Fibroblast of villous mesenchyme (primary cell): Measurements from ENCODE around the gene MDP1. TPM values are rescaled to one million over a fixed set of nuclear protein-coding genes. Genes with fewer than 3 reads are reported as not detected.
"Not testable (repeated sequence)": the region's sequence is repeated elsewhere in the genome, so short reads cannot be mapped to it uniquely, and the experiment has no call there.

ENCODE experiments used
- DNase-seq: peaks from one replicate; pipeline ENCODE4 v3.0.0-alpha.2; 2010; ENCODE audit warnings: low read depth
- H3K4me3 ChIP-seq: 2 replicates; pipeline ENCODE4 v1.5.1; 2011; ENCODE audit warnings: low read depth, mild to moderate bottlenecking, low read length
- total RNA-seq: library from RNA; depleted of rRNA; stranded (reverse); fragments of >200 nt; gene quantifications from 2 replicates; pipeline ENCODE4 v1.2.3, GENCODE V29; 2012
- TF ChIP-seq, protein P1 (sequence below): IDR thresholded peaks from 2 replicates; pipeline ENCODE4 v1.5.1; 2012; ENCODE audit warnings: low read depth, mild to moderate bottlenecking, low read length; ENCODE audit not compliant: insufficient read depth

The MDP1 gene
- total RNA-seq, 1 donor, result 8.6 TPM

DNA sequence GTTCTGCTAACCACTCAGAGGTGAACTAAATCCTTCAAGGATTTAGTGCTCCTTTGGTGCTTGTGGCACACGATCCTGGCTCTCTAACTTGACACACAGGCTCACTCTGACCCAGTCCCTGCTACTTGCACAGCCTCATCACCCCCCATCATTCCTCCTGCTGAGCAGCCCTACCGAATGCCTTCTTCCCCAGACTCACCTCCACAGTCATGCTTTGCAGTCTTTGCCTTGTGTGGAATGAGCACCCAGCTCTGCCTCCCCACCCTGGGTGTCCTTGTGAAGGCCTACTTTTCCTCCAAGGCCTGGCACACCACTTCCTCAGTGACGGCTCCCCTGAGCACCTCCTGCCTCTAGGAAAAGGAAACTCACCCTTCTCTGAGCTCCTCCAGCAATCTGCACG lies 34.5 kb upstream of the MDP1 start:
- no peak overlapping the region for H3K4me3 ChIP-seq
- TF ChIP-seq, protein P1, sequence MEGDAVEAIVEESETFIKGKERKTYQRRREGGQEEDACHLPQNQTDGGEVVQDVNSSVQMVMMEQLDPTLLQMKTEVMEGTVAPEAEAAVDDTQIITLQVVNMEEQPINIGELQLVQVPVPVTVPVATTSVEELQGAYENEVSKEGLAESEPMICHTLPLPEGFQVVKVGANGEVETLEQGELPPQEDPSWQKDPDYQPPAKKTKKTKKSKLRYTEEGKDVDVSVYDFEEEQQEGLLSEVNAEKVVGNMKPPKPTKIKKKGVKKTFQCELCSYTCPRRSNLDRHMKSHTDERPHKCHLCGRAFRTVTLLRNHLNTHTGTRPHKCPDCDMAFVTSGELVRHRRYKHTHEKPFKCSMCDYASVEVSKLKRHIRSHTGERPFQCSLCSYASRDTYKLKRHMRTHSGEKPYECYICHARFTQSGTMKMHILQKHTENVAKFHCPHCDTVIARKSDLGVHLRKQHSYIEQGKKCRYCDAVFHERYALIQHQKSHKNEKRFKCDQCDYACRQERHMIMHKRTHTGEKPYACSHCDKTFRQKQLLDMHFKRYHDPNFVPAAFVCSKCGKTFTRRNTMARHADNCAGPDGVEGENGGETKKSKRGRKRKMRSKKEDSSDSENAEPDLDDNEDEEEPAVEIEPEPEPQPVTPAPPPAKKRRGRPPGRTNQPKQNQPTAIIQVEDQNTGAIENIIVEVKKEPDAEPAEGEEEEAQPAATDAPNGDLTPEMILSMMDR, result no peak
- no peak for DNase-seq

DNA sequence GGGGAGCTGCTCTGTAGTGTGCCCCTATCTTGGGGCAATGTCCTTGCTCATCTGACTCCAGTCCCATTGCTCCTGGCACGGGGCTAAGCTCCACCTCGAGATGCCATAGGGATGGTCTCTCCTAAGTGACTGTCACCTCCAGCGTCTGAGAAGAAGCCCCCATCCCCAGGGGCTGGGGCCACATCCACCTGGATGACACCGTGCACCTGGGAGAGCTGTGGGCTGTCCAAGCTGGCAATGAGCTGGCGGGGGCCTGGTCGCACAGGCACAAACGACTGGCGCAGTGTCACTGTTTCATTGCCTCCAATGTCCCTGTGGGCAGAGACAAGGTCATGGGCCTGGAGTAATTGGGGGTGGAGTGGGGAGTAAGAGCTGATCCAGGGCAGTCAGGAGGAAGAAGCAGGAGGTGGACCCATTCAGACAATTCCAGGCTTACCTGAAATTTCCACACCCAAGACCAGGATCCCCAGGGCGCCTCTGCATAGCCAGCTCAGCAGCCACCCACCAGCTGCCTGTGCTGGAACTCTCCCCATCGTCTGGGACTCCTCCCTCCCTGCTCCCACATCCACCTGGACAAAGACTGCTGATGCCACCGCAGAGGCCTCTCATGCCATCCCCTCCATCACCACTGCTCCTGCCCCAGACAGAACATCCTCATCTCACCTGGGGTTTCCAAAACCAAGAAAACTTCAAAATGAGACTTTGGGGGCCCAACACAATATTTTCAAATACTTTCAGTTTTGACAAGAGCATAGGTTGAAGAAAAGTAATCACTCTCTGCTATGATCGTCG lies 33.6 kb upstream of the MDP1 start:
- no peak overlapping the region for H3K4me3 ChIP-seq
- TF ChIP-seq, protein P1, result no peak
- no peak for DNase-seq

DNA sequence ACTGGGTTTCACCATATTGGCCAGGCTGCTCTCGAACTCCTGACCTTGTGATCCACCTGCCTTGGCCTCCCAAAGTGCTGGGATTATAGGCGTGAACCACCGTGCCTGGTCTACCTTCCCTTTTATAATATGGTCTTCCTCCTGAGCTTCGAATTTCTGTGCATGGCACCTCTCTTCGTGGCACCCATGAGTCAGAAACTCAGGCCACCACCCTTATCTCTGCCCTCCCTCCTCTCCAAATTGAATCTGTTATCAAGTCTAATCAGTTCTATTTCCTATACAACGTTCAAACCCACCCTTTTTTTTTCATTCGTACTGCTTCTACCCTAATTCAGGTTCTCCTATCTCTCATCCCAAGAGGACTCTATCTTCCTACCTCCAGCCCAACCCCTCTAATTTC lies 31.6 kb upstream of the MDP1 start:
- TF ChIP-seq, protein P1, result no peak
- no peak for DNase-seq
- no peak overlapping the region for H3K4me3 ChIP-seq

DNA sequence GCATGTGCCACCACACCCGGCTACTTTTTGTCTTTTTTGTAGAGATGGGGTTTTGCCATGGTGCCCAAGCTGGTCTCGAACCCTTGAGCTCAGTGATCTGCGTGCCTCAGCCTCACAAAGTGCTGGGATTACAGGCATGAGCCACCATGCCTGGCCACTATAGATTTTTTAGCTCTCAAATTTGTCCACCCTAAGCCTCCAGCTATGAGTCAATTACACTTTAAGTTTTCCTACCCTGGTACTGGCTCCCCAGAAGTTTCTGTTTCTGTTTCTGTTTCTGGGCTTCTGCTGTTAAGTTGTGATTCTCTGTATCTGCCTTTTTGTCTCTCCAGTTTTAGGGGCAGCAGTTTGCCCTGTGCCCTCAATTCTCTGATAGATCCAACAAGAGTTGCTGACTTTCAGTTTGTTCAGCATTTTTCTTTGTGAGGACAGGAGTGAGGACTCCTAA lies 30.9 kb upstream of the MDP1 start:
- TF ChIP-seq, protein P1, result no peak
- H3K4me3 ChIP-seq, result no peak overlapping the region
- peak; percentile 50 for DNase-seq

DNA sequence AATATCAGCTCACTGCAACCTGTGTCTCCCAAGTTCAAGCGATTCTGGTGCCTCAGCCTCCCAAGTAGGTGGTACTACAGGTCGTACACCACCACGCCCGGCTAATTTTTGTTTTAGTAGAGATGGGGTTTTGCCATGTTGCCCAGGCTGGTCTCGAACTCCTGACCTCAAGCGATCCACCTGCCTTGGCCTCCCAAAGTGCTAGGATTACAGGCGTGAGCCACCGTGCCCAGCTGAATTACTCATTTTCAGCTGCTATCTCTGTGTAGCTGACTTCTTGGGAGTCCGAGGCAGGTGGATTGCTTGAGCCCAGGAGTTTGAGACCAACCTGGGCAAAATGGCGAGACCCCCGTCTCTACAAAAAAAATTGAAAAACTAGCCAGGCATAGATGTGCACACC lies 29.5 kb upstream of the MDP1 start:
- H3K4me3 ChIP-seq, result not testable (repeated sequence)

DNA sequence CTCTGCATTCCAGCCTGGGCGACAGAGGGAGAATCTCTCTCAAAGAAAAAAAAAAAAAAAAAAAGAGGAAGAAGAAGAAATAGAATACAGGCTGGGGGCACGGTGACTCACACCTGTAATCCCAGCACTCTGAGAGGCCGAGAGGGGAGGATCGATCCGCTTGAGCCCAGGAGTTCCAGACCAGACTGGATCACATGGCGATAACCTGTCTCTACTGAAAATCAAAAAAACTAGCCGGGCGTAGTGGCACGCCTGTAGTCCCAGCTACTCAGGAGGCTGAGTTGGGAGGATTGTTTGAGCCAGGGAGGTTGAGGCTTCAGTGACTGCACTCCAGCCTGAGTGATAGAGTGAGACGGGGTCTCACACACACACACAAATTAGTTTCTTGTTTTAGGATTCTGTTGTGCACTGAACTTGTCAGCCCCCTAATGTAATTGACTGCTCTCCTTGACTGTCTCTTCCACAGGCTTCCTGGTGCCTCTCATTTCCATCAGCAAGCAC lies 27.5 kb upstream of the MDP1 start:
- DNase-seq, result no peak
- peak overlapping the region; percentile 65 for H3K4me3 ChIP-seq
- TF ChIP-seq, protein P1, result no peak

More for the DNA sequence above, 29.5 kb upstream of the MDP1 start:
- DNase-seq, result not testable (repeated sequence)

DNA sequence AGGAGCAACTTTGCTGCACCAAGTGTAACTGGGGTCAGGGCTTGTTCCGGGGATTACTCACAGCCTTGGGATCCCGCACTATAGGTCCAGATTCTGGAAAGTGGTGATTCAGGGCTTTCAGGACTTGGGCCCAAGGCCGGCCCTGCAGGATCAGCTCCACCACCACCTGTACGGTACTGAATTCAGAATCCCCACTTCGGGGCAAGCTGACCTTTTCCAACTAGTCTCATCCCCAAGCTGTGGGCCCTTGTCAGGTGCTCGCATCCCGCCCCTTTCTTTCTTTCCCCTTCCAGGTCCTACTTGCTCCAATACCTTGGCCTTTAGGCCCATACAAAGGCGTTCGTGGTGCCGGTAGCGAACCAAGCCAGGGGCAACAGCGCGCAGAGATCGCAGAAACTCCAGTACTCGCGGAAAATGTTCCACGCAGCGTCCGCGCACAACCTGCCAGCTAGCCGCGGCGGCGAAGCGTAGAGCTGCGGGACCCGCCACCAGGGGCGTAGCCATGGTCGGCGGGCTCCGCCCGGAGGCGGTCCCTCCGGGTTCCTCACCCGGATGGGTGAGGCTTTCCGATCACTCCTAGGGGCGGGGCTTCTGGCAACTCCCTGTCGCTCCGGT lies 26.1 kb upstream of the MDP1 start:
- peak overlapping the region; percentile 65 for H3K4me3 ChIP-seq
- DNase-seq, result peak; percentile 93
- TF ChIP-seq, protein P1, result peak; percentile 69
